OCI-LY3 (cell line): ENCODE data around the gene OR9Q2.

Source experiments
- CTCF ChIP-seq: fragments of 200-600, 300-600 bp; sonication (generic); IDR thresholded peaks from 2 replicates; pipeline ENCODE4 v1.5.1; 2014; ENCODE audit warnings: antibody characterized with exemption, low read length, low read depth
- EZH2phosphoT487 ChIP-seq: fragments of 200-600 bp; shearing (Covaris generic); IDR thresholded peaks from 2 replicates; pipeline ENCODE4 v1.6.1; 2018; ENCODE audit warnings: antibody characterized with exemption, mixed run types, low read depth

- TF ChIP-seq CTCF (no peak), EZH2phosphoT487 (no peak)
These were observed 23.3 kb upstream of the OR9Q2 start for GRCh38 chr11:58165504-58166106.
